Ureter (tissue), 1 donor: ENCODE data around the gene SLC28A1. TPM values are rescaled to one million over a fixed set of nuclear protein-coding genes. Genes with fewer than 3 reads are reported as not detected.
"Not testable (repeated sequence)": the region's sequence is repeated elsewhere in the genome, so short reads cannot be mapped to it uniquely, and the experiment has no call there.

Source experiments
- DNase-seq: peaks from one replicate; pipeline ENCODE4 v3.0.0-alpha.2; 2020; ENCODE audit warnings: low spot score
- total RNA-seq: library from RNA; stranded (reverse); gene quantifications from one replicate; pipeline ENCODE4 v1.2.4, GENCODE V29; 2023
- donor health status: DM: yes; HTN: yes; CAD: no.

Gene SLC28A1
- total RNA-seq, 1 donor from 2014 or later, result not detected

DNA sequence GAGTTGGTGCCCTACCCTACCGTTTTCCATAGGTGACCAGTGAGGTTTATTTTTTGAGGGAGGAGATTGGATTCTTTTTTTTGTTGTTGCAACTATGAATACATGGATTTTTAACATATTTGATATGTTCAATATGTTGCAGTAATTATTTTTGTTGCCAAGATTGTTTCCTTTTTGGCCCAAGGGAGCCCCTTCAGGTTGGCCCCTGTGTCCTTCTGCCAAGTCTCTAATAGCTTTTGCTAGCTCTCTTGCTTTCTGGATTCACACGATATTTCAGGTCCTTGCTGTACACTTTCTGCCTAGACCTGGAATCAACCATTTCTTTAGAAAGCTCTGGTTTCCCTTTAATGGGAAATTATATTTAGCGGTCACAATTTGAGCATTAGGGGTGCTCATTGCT lies 22.7 kb upstream of the SLC28A1 start:
- no peak for DNase-seq

DNA sequence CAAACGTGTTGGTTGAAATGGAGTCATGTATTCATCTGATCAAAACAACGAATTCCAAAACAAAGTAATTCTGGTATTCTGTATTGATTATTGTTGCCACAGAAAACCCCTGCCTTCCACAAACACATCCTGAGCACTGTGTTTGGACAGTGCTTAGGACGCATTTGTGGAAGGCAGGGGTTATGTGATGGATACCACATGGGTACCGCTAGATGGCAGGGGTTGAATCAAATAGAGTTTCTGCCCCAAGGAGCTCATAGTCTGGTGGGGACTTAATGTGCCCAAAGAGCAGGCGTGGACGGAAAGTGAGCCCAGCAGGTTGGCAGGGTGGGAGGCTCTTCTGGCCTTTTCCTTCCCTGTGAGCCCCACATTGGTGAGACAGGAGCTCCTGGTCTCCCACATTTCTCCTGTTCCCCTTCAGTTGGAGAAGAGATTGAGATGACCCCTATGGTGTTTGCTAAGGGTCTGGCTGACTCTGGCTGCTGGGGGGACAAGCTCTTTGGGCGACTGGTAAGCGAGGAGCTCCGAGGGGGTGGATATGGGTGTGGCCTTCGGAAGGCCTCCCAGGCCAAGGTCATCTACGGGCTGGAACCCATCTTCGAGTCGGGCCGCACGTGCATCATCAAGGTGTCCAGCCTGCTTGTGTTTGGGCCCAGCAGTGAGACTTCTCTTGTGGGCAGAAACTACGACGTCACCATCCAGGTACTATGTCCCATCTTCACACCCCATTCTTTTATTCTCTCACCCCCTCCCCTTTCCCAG lies 22.1 kb upstream of the SLC28A1 start:
- no peak for DNase-seq

DNA sequence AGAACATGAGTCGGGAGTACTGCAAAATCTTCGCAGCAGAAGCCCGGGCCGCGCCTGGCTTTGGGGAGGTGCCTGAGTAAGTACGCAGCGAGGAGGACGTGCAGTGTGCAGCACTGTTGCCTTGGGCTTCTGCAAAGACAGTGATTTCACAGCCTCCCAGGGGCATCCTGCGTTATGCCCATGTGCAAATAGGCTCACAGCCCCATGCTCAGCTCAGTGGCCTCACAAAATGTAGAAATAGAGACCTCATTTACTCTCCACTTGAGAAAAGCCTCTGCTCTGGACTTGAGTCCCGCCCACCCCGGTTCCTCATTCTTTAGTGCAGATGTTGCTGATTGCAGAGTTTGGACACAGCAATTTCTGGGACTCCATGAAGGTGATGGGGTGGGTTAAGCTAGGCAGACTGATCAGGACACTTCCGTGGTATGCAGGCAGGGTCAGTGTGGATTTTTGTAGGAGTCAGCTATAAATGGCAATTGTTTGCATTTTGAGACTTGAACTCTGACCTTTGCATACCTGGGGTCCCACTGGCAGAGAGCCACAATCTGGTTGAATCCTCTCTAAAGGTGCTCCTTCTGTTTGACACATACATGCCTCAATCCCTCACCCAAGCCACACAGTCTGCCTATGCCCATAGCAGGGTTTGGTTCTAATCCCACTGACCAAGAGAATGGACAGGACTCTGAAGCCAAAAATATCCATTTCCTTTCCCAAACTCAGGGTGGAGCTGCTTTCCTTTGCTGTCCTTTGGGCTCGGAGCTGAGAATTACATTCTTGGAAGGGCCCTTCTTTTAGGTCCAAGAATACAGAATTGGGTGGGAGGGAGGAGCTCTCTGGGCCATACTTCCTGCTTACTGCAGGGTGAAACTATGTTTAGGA lies 20.7 kb upstream of the SLC28A1 start:
- no peak for DNase-seq

DNA sequence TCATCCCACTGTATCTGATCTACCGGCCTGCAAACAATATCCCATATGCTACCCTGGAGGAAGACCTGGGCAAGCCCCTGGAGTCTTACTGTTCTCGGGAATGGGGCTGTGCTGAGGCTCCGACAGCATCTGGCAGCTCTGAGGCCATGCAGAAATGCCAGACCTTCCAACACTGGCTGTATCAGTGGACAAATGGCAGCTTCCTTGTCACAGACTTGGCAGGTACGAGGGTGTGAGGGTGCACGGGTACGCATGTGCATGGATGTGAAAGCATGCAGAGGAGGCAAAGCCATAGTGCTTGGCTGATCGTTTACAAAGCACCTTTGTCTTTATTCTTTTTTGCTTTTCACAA lies 20.0 kb upstream of the SLC28A1 start:
- DNase-seq, result no peak

DNA sequence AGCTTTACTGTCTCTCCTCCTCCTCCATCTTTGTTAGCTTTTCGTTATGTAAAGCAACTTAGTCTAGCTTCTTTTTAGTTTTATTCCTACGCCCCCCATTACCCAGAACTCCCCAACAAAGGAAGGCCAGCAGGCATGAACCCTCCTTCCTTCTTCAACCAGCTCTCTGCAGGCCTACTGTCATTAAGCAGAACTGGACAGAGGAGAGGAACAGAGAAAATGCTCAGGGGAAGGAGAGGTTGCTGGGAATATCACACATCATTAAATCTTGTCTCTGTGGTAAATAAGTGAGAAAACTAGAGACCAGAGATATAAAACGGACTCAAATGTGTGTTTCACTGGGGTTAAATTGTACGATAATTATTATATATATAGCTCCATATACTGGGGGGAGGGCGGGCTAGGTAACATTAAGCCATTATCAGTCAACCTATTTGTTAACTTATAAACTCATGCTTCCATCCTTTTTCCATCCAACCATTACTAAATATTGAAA lies 19.3 kb upstream of the SLC28A1 start:
- DNase-seq, result no peak

DNA sequence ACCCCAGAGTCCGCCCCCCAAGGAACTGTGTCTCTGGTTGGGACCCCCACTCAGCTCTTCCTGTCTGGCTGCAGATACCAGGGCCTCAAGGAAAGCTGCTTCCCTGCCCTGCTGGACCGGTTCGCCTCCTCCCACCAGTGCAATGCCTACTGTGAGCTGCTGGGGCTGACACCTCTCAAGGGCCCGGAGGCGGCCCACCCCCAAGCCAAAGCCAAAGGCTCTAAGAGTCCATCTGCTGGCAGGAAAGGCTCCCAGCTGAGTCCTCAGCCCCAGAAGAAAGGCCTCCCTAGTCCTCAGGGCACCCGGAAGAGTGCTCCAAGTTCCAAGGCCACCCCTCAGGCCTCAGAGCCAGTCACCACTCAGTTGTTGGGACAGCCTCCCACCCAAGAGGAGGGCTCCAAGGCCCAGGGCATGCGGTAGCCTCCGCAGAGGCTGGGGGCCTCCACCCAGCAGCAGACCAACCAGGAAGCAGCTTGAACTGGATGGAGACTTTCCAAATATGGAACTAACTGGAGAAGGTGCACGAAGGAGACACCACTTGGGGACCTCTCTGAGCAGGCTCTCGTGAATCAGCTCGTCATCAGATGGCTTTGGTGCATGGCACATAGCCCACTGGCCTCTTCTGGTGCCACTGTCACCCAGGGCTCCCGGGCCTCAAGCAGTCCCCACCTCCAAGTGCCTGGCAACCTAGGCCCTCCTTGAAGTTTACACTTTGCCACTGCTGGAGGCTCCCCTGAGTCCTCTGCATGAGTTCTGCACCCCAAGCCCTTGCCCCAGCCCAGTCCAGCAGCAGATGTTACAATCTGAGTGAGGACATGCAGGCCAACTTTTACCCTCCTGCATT lies 16.2 kb upstream of the SLC28A1 start:
- no peak for DNase-seq

DNA sequence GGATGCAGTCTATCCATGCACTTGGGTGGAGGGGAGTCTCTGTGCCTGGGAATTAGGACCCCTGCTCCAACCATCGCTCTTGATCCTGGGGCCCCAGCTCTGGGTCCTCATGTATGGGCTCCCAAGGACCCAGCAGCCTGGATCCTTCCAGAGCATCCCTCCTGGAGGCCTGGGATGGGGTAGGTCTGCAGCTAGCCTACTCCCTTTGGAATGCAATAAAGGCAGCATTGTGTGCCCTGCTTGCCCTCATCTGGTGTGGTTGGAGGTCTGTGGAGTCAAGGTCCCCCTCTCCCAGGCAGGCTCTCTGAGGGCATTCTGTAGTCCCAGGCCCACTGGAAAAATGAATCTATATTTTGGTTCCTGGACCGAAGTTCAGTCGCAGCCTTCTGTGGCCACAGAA lies 15.0 kb upstream of the SLC28A1 start:
- no peak for DNase-seq

DNA sequence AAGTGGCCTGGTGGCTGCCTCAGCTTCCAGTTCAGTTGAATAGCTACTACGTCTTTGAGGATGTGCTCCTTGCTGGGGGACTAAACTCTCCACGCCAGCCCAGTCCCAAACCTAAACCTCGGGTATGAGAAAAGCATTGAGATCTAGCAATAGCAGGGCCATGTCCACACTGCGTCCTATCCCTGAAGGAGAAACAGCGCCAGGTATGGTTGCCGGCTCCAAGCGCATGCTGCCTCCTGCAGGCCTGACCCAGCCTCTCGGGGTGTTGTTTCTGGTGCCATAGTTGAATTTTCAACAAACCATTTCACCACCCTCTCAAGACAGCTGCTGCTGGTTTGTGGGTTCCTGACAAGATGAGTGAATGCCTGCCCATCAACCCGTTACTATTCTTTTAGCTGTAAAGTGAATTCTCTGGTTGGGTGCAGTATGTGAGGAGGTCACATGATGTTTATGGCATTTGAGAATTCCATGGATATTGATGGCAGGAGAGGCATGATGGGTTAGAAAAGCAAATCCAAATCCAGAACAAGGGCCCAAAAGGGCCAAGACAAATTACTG lies 13.0 kb upstream of the SLC28A1 start:
- DNase-seq, result no peak

DNA sequence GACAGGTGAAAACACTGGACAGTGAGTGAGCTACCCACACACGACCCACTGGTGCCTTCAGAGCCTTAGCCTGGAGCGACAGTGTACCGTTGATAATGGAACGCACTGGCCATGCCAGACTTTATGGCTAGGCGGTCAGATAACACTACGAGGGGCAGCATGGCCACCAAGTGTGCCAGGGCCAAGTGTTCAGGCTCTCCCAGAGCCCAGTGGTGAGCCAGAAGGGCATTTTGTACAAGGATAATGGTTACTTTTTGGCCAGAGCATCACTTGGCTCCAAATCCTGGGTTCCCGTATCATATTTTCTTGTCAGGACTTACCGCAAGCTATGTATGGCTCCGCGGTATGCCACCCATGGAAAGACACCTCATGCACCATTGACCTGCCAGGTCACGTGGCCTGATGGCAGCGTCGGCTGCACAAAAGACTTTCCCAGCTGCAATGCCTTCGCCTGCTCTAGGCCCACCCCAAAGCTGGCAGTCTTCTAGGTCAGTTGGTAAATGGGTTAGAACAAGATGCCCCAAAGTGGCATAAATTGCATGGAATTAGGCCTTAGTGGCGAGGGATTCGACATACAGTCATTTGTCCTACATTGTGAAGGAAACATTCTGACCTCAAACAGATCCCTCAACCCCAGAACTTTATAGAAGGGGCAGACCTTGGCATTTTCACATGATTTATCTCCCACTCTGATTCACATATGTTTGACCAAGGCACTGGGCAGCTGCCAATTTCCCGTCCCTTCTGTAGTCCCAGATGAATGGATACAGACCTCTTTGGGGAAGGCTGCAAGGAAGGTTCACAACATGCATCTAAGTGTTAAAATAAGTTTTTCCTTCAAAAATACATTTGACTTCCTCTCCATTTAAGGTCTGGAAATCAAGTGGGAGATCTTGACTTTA lies 12.2 kb upstream of the SLC28A1 start:
- DNase-seq, result no peak

DNA sequence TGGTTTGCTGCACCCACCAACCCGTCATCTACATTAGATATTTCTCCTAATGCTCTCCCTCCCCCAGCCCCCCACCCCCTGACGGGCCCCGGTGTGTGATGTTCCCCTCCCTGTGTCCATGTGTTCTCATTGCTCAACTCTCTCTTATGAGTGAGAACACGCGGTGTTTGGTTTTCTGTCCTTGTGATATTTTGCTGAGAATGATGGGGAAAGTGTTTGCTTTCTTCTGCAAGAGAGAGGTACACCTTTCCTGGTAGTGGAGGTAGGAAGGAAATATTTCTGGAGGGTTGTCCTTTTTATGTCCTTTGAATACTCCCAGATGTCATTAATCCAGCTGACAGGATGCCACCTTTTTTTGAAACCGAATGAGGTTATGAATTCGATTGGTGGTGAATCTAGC lies 10.5 kb upstream of the SLC28A1 start:
- no peak for DNase-seq

DNA sequence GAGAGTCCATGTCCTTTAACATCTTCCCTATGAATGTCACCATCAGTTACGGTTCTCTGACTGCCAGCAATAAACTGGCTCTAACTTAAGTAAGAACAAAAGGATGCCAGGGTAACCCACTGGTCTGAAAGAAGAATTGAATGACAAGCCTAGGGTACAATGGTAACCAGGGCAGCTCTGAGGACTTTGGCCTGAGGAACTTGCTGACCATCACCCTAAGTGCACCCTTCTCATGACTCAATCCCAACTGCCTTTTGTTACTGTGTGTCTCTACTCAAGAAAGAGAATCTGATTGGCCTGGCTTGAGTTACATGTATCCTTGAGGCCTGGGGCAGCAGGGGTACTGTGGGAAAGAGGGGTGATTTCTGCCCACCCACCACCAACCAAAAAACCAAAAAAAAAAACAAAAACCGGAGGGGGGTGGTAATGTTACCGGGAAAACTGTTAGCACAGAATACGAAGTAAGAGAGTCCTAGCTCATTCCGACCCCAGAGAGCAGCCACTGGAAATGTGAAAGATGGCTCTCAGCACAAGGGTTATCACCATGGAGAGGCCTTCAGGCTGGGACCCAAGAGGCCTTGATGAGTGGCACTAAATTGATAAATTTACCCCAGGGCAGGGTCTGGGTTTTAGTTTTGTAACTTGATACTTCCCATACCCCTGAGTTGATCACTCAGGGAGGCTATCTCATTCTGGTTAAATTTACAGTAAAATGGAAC lies 9.3 kb upstream of the SLC28A1 start:
- no peak for DNase-seq

DNA sequence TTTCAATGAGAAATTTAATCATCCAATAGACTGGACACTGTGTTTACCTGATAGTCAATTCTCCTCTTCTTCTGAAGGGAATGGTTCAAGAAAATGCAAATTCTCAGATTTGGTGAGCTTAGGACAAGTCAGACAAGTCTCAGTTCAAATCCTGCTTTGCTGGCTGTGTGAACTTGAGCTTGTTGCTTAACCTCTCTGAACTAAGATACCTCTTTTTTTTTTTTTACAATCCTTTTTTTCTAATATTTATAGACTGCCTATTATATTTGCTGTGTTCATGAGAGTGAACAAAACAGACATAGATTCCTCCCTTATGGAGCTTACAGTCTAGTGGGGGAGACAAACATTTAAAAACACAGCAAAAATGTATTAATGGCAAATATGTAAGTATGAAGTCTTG lies 8.2 kb upstream of the SLC28A1 start:
- no peak for DNase-seq

DNA sequence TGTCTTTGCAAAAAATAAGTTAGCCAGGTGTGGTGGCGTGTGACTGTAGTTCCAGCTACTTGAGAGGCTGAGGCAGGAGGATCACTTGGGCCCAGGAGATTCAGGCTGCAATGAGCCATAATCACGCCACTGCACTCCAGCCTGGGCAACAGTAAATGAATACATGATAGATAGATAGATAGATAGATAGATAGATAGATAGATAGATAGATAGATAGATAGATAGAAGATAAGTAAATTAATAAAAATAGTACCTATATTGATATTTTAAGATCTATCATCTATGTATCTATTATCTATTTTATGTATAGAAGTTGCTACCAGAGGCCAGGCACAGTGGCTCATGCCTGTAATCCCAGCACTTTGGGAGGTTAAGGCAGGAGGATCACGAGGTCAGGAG lies 6.8 kb upstream of the SLC28A1 start:
- DNase-seq, result not testable (repeated sequence)

DNA sequence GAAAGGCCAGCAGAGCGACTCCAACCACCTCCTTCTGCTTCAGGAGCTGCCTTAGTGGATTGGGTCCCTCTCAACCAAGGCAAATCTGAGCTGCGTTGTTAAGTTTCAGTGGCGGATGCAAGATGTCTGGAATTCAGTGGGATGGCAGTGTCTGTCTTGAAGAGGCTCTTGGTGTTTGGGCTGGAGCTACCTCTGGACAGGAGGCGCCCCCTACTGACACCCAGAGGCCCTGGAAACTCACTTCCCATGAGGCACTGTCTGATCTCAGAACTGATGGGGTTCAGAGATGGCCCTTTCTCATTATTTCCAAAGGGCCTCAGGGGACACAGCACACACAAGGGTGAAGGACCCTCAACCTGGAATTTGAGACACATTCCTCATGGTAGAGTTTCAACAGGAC lies 6.0 kb upstream of the SLC28A1 start:
- DNase-seq, result peak; percentile 71

DNA sequence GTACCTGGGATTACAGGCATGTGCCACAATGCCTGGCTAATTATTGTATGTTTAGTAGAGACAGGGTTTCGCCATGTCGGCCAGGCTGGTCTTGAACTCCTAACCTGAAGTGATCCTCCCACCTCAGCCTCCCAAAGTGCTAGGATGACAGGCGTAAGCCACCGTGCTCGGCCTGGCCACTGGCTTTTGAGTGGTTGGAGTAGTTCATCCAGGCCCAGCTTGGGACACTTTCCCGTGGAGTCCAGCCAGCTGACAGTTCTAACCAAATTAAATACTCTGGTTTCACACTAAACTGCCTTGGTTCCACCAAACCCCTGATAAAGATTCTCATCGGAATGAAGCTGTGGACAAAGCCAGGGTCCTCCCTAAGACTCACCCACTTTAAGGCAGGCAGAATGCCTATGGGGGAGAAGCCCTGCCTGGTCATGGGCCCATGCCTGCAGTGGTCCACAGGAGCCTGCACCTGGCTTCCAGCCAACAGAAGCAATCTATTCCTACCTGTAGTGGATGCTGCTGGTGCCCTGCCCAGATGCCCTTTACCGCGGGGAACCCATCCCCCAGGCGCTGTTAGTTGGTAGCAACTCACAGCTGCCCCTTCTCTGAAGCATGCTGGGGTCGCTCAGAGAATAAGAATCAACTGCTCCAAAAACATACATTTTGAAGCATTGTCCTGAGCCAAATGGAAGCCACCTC lies 5.2 kb upstream of the SLC28A1 start:
- no peak for DNase-seq

DNA sequence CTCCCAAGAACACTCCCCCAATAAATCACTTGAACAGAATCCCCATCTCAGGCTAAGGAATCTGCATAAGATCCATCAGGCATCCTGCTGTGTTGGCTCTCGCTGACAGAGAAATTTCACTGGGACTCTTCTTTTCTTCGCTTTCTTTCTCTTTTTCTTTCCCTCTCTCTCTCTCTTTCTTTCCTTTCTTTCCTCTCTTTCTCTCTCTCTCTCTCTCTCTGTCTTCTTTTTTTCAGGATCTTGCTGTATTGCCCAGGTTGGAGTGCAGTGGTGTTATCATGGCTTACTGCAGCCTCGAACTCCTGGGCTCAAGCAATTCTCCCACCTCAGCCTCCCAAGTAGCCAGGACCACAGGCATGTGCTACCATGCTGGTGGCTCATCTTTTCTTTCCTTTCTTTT lies 4.5 kb upstream of the SLC28A1 start:
- DNase-seq, result no peak

DNA sequence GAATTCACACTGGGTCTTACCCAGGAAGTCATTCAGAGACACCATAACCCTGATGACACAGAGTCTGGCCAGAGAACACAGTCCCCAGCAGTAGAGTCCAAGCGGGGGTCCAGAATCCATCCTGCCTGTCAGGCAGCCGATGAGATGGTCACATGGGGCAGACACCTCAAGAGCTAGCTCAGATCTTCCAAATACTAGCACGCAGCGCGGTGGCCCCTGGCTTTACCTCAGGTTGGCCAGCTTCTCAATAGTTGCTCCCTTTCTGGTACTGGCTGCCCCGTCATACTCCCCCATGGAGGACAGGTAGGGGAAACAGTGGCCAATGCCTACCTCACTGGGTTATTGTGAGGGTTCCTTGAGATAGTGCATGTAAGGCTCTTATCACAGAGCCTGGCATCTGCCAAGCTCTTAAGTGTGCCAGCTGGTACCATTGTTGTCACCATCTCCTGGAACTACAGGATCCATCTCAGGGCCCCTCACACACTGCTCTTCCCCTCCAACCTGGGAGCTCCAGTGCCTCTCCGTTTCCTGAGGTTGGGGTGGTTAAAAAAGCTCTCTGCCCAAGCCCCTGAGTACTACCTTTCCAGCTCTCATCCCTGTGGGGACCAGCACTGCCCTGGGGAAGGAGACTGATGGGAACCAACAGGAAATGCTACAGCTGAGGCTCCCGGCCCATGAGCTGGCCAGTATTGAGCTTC lies 3.5 kb upstream of the SLC28A1 start:
- no peak for DNase-seq

DNA sequence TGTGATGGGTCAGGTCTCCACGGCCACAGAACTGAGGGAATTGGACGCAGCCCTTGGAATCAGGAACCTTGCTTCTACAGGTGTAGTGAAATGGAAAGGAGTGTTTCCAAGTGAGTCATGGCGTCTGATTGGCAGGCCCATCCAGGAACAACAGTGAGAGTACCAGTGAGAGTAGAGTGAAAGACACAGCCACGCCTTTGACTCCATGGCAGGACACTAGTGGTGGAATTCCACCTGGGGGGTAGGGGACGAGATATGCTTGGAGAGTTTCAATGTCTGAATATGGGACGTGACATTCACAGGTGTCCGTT lies 3.0 kb upstream of the SLC28A1 start:
- no peak for DNase-seq

DNA sequence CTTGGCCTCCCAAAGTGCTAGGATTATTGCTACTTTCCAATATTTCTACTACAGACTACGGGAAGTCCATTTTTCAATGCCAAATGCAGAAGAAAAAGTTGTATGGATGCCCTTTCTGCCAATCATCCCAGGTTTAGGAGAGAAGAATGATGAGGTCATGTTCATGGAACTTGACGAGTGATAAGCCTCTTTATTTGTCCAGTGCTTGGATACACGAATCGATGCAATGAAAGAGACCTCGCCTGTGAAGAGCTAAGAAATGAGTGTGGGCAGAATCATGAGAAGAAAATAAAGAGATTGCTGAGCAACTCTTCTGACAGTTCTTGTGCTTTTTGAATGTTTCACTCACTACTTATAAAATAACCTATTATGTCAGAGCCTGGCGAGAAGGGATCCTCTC lies 996 bp upstream of the SLC28A1 start:
- DNase-seq, result no peak
